Fibroblast of gingiva (primary cell): ENCODE results near the gene SKAP2.

Source experiments
- DNase-seq: peaks from one replicate; pipeline ENCODE4 v3.0.0-alpha.2; 2011; ENCODE audit warnings: low read depth

Gene SKAP2

GRCh38 chr7:26630941-26631580 lies 233.3 kb downstream of the SKAP2 start:
- no peak for DNase-seq

- no peak for DNase-seq
These were observed 234.0 kb downstream of the SKAP2 start for GRCh38 chr7:26630361-26630760.

GRCh38 chr7:26629696-26630095 lies 234.7 kb downstream of the SKAP2 start:
- DNase-seq, result no peak

DNA sequence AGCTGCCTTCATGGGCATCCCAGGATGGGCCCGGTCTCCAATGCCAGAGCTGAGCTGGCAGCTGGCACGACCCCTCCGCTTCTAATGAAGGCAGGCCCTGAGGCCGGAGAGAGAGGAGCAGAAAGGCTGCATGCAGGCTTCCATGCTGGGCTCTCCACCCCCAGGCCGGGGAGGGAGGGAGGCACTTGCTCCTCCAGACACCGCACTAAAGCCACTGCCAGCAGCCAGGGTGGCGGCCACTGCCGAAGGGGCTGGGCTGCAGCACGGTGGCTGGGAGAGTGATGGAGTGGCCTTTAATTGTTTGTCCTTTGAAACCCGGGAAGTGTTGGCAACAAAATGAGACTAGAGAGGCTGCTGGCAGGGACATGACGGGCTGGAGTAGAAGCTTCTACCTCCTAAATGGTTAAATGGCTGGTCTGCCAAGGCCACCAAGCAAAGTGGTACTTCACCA lies 236.5 kb downstream of the SKAP2 start:
- no peak for DNase-seq

DNA sequence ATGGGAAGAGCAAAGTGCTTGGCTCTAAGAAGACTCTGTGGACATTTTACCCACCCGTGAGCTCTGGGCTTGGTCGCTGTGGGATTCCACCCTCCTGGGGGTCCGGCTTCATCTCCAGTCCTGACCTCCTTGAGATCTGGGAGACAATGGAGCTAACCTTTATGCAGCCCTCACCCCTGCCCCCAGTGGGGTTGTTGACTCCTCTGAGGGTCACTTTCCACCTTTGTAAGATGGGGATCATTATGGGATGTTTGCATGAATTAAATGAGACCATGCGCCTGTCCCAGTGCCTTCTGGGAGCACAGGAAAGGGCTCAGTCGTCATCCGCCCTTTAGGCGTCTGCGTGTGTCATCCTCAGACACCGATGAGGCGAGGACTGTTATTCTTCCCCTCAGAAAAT lies 237.2 kb downstream of the SKAP2 start:
- DNase-seq, result no peak

DNA sequence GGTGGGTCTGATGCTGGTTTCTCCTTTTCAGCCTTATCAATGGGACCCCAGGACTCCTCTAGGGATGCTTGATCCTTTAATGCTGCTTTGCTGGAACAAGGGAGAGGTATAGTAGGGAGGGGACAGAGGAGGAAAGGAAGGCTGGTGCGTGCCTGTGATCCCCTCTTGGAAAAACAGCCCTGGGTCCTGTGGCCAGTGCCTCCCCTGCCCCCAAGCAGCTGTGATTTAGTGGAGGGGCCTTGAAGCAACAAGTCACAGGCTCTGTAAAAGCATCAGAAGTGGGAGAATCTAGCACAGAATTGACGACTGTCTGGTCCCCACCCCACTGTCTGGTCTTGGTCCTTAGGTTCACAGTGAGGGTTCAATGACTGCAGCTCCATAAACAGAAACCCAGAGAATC lies 237.7 kb downstream of the SKAP2 start:
- DNase-seq, result no peak

DNA sequence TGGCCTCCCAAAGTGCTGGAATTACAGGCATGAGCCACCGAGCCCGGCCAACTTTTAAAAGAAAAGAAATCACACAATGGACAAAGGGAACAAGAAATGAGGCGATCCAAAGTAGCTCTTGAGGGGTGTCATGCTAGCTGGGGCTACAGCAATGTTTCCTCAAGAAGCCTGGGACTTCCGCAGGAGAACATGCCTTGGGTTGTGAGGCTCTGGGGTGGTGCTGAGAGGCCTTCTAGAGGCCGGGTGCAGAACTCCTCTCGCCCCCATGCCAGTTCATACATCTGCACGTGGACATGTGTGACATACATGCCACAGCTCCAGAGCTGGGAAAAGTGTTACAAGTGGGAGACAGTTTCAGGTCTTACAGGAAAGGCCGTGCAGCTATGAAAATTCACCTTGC lies 238.2 kb downstream of the SKAP2 start:
- no peak for DNase-seq

GRCh38 chr7:26625286-26625685 lies 239.1 kb downstream of the SKAP2 start:
- DNase-seq, result no peak

- no peak for DNase-seq
These were observed 239.6 kb downstream of the SKAP2 start for GRCh38 chr7:26624839-26625238.

DNA sequence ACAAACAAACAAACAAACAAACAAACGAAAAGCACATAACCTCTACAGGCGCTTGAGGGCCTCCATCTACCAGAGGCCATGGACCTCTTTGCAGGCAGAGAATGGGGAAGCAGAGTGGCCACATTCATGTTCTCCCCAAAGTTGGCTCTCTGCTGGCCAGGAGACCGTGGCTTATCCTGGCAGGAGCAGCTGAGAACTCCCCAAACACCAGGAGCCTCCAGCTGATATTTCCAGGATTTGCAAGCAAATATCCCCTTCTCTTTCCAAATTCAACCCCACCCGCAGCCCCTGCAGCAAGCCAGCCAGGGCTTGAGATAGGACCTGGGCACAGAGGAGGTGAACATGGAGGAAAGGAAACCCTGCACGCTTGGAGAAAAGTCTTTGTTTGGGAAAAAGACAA lies 240.0 kb downstream of the SKAP2 start:
- DNase-seq, result no peak

DNA sequence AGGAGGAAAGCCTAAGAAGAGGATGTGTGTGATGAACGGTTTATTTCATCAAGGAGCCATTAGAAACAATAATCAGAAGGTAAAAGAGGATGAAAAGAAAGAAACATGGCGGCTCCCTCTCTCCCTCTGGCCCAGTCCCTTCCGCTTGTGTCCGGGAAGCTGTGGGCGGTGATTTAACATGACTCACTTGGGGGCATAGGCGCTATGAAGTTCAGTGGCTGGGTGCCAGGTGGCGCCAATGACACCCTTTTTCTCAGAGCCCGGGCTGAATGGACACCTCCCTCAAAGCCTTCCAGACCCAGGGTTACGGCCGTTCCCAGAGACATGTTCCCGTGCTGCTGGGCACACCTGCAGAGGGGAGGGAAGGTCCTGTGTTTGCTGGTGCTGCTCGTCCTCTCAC lies 244.0 kb downstream of the SKAP2 start:
- no peak for DNase-seq

DNA sequence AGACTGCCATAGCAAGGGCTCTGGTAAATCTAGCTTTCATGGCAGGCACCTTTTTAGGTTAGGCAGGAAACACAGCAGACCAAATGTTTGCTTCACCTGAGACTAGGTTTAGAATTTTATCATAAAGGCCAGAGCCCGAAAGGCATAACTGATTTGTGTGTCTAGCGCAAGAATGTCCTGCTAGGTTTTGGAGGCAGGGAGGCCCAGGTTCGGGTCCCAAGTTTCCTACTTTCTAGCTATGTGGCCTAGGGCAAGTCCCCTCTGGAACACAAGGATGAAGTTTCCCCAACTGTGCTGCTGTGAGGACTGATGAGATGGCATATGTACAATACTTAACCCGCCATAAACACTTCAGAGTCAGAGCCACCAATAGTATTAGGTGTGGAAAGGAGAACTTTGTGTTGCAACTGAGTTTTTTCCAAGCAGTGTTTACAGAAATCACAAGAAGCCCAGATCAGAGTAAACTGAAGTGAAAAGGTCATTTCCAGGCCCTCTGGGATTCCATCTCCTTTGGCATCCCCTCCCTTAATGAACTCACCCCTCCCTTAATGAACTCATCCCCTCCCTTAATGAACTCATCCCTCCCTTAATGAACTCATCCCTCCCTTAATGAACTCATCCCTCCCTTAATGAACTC lies 244.9 kb downstream of the SKAP2 start:
- DNase-seq, result no peak

- no peak for DNase-seq
These were observed 245.5 kb downstream of the SKAP2 start for GRCh38 chr7:26618898-26619297.

GRCh38 chr7:26618449-26618848 lies 245.9 kb downstream of the SKAP2 start:
- DNase-seq, result no peak
